Measurements from ENCODE around the gene ANKAR. TPM values are rescaled to one million over a fixed set of nuclear protein-coding genes. Genes with fewer than 3 reads are reported as not detected.
"Not testable (repeated sequence)": the region's sequence is repeated elsewhere in the genome, so short reads cannot be mapped to it uniquely, and the experiment has no call there.

ANKAR gene
- total RNA-seq (2014; rRNA removed; shearing (Covaris generic)) = 4.7 and 14.5 TPM in 2 replicates

GRCh38 chr2:189674374-189675112 is at the start of gene ANKAR:
Gene ANKAR, plus strand, starts transcription at chr2:189674670. Its CDS starts 1,821 bp downstream, at chr2:189676491.
- DNase-seq (ENCODE audit: low spot score) = peak; percentile 80

- no peak for DNase-seq (ENCODE audit: low spot score)
Measured at GRCh38 chr2:189625636-189626035, 48.8 kb upstream of the ANKAR start.

- no peak for DNase-seq (ENCODE audit: low spot score)
Measured at GRCh38 chr2:189627789-189628188, 46.7 kb upstream of the ANKAR start.

- DNase-seq (ENCODE audit: low spot score) = no peak
Measured at GRCh38 chr2:189628817-189629530, 45.5 kb upstream of the ANKAR start.

GRCh38 chr2:189629531-189630453 is 44.7 kb upstream of the ANKAR start:
- DNase-seq (ENCODE audit: low spot score) = no peak

- peak; percentile 11 for DNase-seq (ENCODE audit: low spot score)
Measured at GRCh38 chr2:189631849-189632248, 42.6 kb upstream of the ANKAR start.

GRCh38 chr2:189633392-189633811 is 41.1 kb upstream of the ANKAR start:
- DNase-seq (ENCODE audit: low spot score) = peak; percentile 10

GRCh38 chr2:189635353-189635752 is 39.1 kb upstream of the ANKAR start:
- DNase-seq (ENCODE audit: low spot score) = no peak

- DNase-seq (ENCODE audit: low spot score) = no peak
Measured at GRCh38 chr2:189638301-189639006, 36.0 kb upstream of the ANKAR start.

- DNase-seq (ENCODE audit: low spot score) = no peak
Measured at GRCh38 chr2:189639007-189639609, 35.4 kb upstream of the ANKAR start.

- no peak for DNase-seq (ENCODE audit: low spot score)
Measured at GRCh38 chr2:189641002-189641401, 33.5 kb upstream of the ANKAR start.

GRCh38 chr2:189641590-189641989 is 32.9 kb upstream of the ANKAR start:
- no peak for DNase-seq (ENCODE audit: low spot score)

- DNase-seq (ENCODE audit: low spot score) = no peak
Measured at GRCh38 chr2:189646521-189646920, 27.9 kb upstream of the ANKAR start.

- DNase-seq (ENCODE audit: low spot score) = no peak
Measured at GRCh38 chr2:189648846-189649509, 25.5 kb upstream of the ANKAR start.

GRCh38 chr2:189651284-189651683 is 23.2 kb upstream of the ANKAR start:
- DNase-seq (ENCODE audit: low spot score) = no peak

- not testable (repeated sequence) for DNase-seq (ENCODE audit: low spot score)
Measured at GRCh38 chr2:189653464-189653863, 21.0 kb upstream of the ANKAR start.

- no peak for DNase-seq (ENCODE audit: low spot score)
Measured at GRCh38 chr2:189654641-189655040, 19.8 kb upstream of the ANKAR start.

- DNase-seq (ENCODE audit: low spot score) = peak; percentile 11
Measured at GRCh38 chr2:189657867-189658266, 16.6 kb upstream of the ANKAR start.

GRCh38 chr2:189658306-189659212 is 15.9 kb upstream of the ANKAR start:
- no peak for DNase-seq (ENCODE audit: low spot score)
